Measurements from ENCODE around the gene STK38L.

STK38L gene

GRCh38 chr12:27333403-27334009 lies 89.4 kb downstream of the STK38L start:
- peak overlapping the region; percentile 51 for H3K4me3 ChIP-seq (ENCODE audit: low read depth, low read length)
- no peak for TF ChIP-seq CTCF (IDR thresholded peaks at IDR 0.05; ENCODE audit: control insufficient read depth, extremely low read depth, insufficient read depth)
- no peak for DNase-seq (ENCODE audit: low read depth)

- no peak for DNase-seq (ENCODE audit: low read depth)
- H3K4me3 ChIP-seq (ENCODE audit: low read depth, low read length) = no peak overlapping the region
- no peak for TF ChIP-seq CTCF (IDR thresholded peaks at IDR 0.05; ENCODE audit: control insufficient read depth, extremely low read depth, insufficient read depth)
These were observed 90.1 kb downstream of the STK38L start for GRCh38 chr12:27334042-27334720.

GRCh38 chr12:27334721-27335082 lies 90.6 kb downstream of the STK38L start:
- H3K4me3 ChIP-seq (ENCODE audit: low read depth, low read length) = no peak overlapping the region
- TF ChIP-seq CTCF (IDR thresholded peaks at IDR 0.05; ENCODE audit: control insufficient read depth, extremely low read depth, insufficient read depth) = no peak

GRCh38 chr12:27335364-27336281 lies 91.5 kb downstream of the STK38L start:
- no peak for TF ChIP-seq CTCF (IDR thresholded peaks at IDR 0.05; ENCODE audit: control insufficient read depth, extremely low read depth, insufficient read depth)
- no peak overlapping the region for H3K4me3 ChIP-seq (ENCODE audit: low read depth, low read length)
- no peak for DNase-seq (ENCODE audit: low read depth)

More at GRCh38 chr12:27334721-27335082, 90.6 kb downstream of the STK38L start:
- DNase-seq (ENCODE audit: low read depth) = no peak

GRCh38 chr12:27336282-27336653 lies 92.2 kb downstream of the STK38L start:
- no peak for TF ChIP-seq CTCF (IDR thresholded peaks at IDR 0.05; ENCODE audit: control insufficient read depth, extremely low read depth, insufficient read depth)
- H3K4me3 ChIP-seq (ENCODE audit: low read depth, low read length) = no peak overlapping the region
- DNase-seq (ENCODE audit: low read depth) = no peak

GRCh38 chr12:27337376-27337775 lies 93.3 kb downstream of the STK38L start:
- H3K4me3 ChIP-seq (ENCODE audit: low read depth, low read length) = no peak overlapping the region
- no peak for DNase-seq (ENCODE audit: low read depth)
- TF ChIP-seq CTCF (IDR thresholded peaks at IDR 0.05; ENCODE audit: control insufficient read depth, extremely low read depth, insufficient read depth) = no peak
